Activated naive CD4-positive, alpha-beta T cell treated with anti-CD3 and anti-CD28 coated beads for 36 hours (primary cell): ENCODE results near the gene ZNF773. TPM values are rescaled to one million over a fixed set of nuclear protein-coding genes. Genes with fewer than 3 reads are reported as not detected.
"Not testable (repeated sequence)": the region's sequence is repeated elsewhere in the genome, so short reads cannot be mapped to it uniquely, and the experiment has no call there.

Experiments
- CTCF ChIA-PET: fragments of 350-600 bp; sonication (Branson Sonifier 250); formaldehyde crosslinking; loops from one replicate; lab custom pipeline; 2021; ENCODE audit warnings: antibody characterized with exemption; lab: Charles Lee
- DNase-seq: peaks from one replicate; pipeline ENCODE4 v3.0.0-alpha.2; 2020
- H3K27ac Mint-ChIP-seq: one replicate; pipeline ENCODE4 v1.8.0; 2021; ENCODE audit warnings: mild to moderate bottlenecking, mixed read lengths
- H3K27me3 Mint-ChIP-seq: one replicate; pipeline ENCODE4 v1.8.0; 2021; ENCODE audit warnings: low read depth, mixed read lengths
- H3K36me3 Mint-ChIP-seq: one replicate; pipeline ENCODE4 v1.8.0; 2021; ENCODE audit warnings: low read depth, mixed read lengths
- H3K4me1 Mint-ChIP-seq: one replicate; pipeline ENCODE4 v1.8.0; 2021; ENCODE audit warnings: low read depth, mixed read lengths
- H3K4me3 Mint-ChIP-seq: one replicate; pipeline ENCODE4 v1.8.0; 2021; ENCODE audit warnings: mild to moderate bottlenecking, moderate library complexity, mixed read lengths
- H3K9me3 Mint-ChIP-seq: one replicate; pipeline ENCODE4 v1.8.0; 2021; ENCODE audit warnings: mixed read lengths
- intact Hi-C: fragments of 100-400 bp; cut with micrococcal nuclease; formaldehyde crosslinking; loops from one replicate; pipeline ENCODE4 v1.15.1; 2023
- total RNA-seq, 2 experiments: library from RNA; stranded (reverse); gene quantifications; one replicate each; pipeline ENCODE4 v1.2.3, GENCODE V29; 2021

ZNF773 gene
- total RNA-seq, 2 experiments from 2014 or later = 4.2 to 5.0 TPM

DNA sequence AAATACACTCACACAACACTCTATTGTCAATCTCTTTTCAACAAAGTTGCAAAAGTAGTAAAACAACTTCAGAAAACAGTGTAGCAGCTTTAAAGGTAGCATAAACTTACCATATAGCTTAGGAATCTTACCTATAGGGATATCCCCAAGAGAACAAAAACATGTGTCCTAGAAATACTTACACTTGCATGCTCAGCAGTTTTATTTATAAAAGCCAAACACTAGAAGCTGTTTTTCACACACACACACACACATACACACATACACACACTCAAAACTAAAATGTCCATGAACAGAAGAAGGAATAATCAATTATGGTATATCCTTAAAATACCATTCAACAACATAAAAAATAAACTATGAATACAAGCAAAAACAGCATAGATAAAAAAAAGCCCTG is 11.7 kb downstream of the ZNF773 start:
- Mint-ChIP-seq H3K9me3 (peaks cover 67% of the 10 kb centered on the region), H3K27me3 (no peaks in the 10 kb centered on the region), H3K4me3 (no peak overlapping the region), H3K4me1 (no peaks in the 10 kb centered on the region), H3K27ac (no peak overlapping the region), H3K36me3 (peaks cover 81% of the 10 kb centered on the region)
- no peak for DNase-seq
- CTCF ChIA-PET = no interaction called here
- intact Hi-C loops = no loop called here

DNA sequence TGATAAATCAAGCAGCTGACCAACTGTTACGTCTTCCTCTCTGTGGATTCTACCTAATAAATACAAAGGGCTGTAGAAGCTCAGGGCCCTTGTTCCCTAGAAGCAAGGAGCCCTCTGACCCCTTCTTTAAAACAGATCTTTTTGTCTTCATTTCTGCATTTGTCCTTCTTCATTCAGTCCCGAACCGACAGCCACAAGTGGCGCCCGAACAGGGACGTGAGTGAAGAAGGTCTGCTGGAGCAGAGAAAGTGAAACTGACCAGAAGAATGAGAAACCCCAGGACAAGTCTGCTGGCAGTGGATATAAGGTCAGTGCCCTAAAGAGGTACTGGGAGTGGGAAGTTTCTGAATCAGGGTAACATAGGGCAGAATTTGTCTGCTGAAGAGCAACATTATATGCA is 13.1 kb downstream of the ZNF773 start:
- no peaks in the 10 kb centered on the region for H3K4me1 Mint-ChIP-seq
- H3K36me3 Mint-ChIP-seq = peaks cover 79% of the 10 kb centered on the region
- intact Hi-C loops = no loop called here
- no peak for DNase-seq
- H3K9me3 Mint-ChIP-seq = peaks cover 69% of the 10 kb centered on the region
- no peak overlapping the region for H3K4me3 Mint-ChIP-seq
- H3K27ac Mint-ChIP-seq = no peak overlapping the region
- CTCF ChIA-PET = no interaction called here
- H3K27me3 Mint-ChIP-seq = no peaks in the 10 kb centered on the region

DNA sequence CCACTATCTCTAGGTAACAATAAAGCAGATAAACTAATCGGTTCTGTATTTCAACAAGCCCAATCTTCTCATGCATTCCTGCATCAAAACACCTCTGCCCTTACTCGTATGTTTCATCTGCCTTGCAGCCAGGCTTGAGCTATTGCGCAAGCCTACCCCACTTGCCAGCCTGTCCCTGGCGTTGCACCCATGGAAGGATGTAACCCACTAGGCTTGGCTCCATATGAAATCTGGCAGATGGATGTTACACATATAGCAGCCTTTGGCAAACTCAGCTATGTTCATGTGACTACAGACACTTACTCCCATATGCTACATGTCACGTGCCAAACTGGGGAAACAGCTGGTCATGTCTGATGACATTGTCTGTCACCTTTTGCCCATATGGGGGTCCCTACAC is 15.5 kb downstream of the ZNF773 start:
- no peak overlapping the region for H3K4me3 Mint-ChIP-seq
- no peak for DNase-seq
- H3K36me3 Mint-ChIP-seq = peaks cover 68% of the 10 kb centered on the region
- H3K27me3 Mint-ChIP-seq = no peaks in the 10 kb centered on the region
- H3K4me1 Mint-ChIP-seq = no peaks in the 10 kb centered on the region
- CTCF ChIA-PET = no interaction called here
- H3K9me3 Mint-ChIP-seq = peaks cover 63% of the 10 kb centered on the region
- H3K27ac Mint-ChIP-seq = no peak overlapping the region
- intact Hi-C loops = no loop called here

DNA sequence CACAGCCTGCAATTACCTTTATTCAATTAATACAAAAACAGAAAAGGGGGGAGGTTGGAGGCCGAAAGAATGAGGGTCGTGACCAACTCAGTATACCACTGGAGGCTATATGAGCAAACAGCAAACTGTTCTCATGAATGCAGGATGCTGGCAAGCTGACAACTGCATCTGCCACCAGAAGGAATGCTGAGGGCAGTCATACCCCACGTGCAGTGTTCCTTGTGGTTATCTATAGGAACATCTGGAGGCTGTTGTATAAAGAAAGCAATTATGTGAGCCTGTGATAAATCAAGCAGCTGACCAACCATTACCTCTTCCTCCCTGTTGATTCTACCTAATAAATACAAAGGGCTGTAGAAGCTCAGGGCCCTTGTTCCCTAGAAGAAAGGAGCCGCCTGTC is 18.3 kb downstream of the ZNF773 start:
- DNase-seq, H3K27me3 Mint-ChIP-seq, H3K4me3 Mint-ChIP-seq, H3K4me1 Mint-ChIP-seq, intact Hi-C loops, H3K27ac Mint-ChIP-seq, CTCF ChIA-PET: not testable (repeated sequence)
- Mint-ChIP-seq H3K9me3 (peaks cover 54% of the 10 kb centered on the region), H3K36me3 (peaks cover 62% of the 10 kb centered on the region)

DNA sequence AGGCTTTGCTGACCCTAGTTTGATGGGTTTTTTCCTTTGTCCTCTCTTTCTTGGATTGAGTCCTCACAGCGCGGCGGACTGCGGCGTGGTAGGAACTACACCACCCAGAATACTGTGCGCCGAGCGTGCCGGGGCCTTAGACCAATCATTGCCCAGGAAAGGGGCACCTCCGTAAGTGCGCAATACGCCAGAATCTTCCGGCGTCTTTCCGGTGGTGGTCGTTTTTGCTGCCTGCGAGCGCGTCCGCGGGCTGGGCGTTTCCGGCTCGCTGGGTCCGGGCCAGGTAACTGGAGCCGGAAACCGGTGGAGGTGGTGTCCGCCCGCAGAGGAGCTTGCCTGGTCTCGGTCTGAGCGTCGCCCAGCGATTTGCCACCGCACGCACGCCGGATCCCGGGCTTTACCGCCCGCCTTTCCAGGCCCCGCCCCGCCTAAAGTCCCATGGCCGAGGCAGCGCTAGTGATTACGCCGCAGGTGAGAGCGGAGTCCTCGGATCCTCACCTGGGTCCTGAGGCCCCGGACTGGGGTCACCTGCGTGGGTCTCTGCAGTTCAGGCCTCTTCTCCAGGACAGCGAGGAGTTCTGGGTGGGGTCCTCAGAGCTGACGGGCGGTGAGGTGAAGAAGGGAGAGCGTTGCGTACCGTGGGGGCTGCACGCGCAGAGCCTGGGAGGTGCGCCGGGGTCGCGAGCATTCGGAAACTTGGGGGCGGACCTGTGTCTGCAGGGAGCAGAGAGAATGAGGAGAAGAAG is 27.6 kb downstream of the ZNF773 start, which contains the start of gene ZNF549:
Gene ZNF549 (plus strand): TSS at position 221 of the 746 bp plus-strand sequence. CDS start 218 bp downstream, at position 439.
- H3K27ac Mint-ChIP-seq = peak within 1 kb of the TSS; percentile 70
- peaks cover 40% of the 10 kb centered on the region for H3K9me3 Mint-ChIP-seq
- peak; percentile 91 for DNase-seq

DNA sequence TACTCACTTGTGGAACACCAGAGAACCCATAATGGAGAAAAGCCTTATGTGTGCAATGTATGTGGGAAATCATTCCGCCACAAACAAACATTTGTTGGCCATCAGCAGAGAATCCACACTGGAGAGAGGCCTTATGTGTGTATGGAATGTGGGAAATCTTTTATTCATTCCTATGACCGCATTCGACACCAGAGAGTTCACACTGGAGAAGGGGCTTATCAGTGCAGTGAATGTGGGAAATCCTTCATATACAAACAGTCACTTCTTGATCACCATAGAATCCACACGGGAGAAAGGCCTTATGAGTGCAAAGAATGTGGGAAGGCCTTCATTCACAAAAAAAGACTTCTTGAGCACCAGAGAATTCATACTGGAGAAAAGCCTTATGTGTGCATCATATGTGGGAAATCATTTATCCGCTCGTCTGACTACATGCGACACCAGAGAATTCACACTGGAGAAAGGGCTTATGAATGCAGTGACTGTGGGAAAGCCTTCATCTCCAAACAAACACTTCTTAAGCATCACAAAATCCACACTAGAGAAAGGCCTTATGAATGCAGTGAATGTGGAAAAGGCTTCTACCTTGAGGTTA is 38.3 kb downstream of the ZNF773 start:
- CTCF ChIA-PET = no interaction called here
- Mint-ChIP-seq H3K36me3 (peaks cover 95% of the 10 kb centered on the region), H3K27me3 (no peaks in the 10 kb centered on the region), H3K4me1 (no peaks in the 10 kb centered on the region), H3K4me3 (no peak overlapping the region), H3K27ac (no peak overlapping the region), H3K9me3 (peaks cover 83% of the 10 kb centered on the region)
- intact Hi-C loops = no loop called here
- no peak for DNase-seq

More for the DNA sequence above, 27.6 kb downstream of the ZNF773 start, which contains the start of gene ZNF549:
- H3K4me1 Mint-ChIP-seq = peaks cover 14% of the 10 kb centered on the region
- H3K36me3 Mint-ChIP-seq = peaks cover 48% of the 10 kb centered on the region
- peak within 1 kb of the TSS; percentile 80 for H3K4me3 Mint-ChIP-seq
- intact Hi-C loops = loop anchor here (1.0 kb wide), 6 partner anchors 28 to 655 kb away; partner anchors contain the start of genes ZNF211, ZNF548, ZNF586 and ZNF772
- H3K27me3 Mint-ChIP-seq = no peaks in the 10 kb centered on the region
- CTCF ChIA-PET = no interaction called here

DNA sequence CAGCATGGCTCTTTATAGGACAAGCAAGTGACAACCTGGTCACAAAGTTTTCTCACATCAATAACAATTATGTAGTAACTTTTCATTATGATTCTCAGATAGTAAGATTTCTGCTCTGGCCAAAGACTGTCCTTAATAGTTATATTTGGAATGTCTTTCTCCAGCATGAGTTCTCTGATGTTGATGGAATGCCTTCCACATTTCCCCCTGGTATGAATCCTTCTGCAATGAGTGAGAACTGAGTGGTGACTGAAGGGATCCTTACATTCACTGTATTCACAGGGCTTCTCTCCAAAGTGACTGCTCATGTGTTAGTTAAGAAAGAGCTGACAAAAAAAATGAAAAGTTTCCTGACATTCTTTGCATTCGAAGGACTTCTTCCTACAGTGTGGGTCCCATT is 46.8 kb downstream of the ZNF773 start:
- DNase-seq = no peak
- H3K9me3 Mint-ChIP-seq = peaks cover 73% of the 10 kb centered on the region
- no peaks in the 10 kb centered on the region for H3K4me1 Mint-ChIP-seq
- intact Hi-C loops = no loop called here
- H3K36me3 Mint-ChIP-seq = peaks cover 94% of the 10 kb centered on the region
- no peak overlapping the region for H3K4me3 Mint-ChIP-seq
- CTCF ChIA-PET = no interaction called here
- no peak overlapping the region for H3K27ac Mint-ChIP-seq
- H3K27me3 Mint-ChIP-seq = no peaks in the 10 kb centered on the region

DNA sequence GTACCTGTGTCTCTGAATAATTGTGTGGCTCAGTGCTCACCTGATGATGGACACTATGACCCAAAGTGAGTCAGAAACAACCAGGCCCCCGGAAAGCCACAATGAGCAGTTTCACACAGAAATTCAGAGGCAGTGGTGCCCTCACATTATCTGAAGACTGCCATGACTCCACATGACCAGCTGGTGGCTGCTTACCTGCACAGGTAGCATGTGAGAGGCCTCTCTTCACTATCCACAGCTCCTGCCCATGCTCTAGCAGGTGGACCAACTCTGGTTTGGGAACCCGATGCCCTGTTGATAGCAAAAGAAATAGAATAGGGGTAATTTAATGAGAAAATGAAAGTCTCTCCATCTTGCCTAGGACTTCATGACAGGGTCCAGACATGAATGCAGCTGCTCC is 52.7 kb downstream of the ZNF773 start:
- no peak overlapping the region for H3K27ac Mint-ChIP-seq
- no peaks in the 10 kb centered on the region for H3K27me3 Mint-ChIP-seq
- no peak for DNase-seq
- H3K4me3 Mint-ChIP-seq = no peak overlapping the region
- H3K4me1 Mint-ChIP-seq = no peaks in the 10 kb centered on the region
- peaks cover 97% of the 10 kb centered on the region for H3K36me3 Mint-ChIP-seq
- intact Hi-C loops = no loop called here
- peaks cover 71% of the 10 kb centered on the region for H3K9me3 Mint-ChIP-seq
- CTCF ChIA-PET = interaction anchor here (0.6 kb wide), 1 partner anchor 57 kb away, joined by 3 read pairs; no protein-coding TSS in a partner anchor

DNA sequence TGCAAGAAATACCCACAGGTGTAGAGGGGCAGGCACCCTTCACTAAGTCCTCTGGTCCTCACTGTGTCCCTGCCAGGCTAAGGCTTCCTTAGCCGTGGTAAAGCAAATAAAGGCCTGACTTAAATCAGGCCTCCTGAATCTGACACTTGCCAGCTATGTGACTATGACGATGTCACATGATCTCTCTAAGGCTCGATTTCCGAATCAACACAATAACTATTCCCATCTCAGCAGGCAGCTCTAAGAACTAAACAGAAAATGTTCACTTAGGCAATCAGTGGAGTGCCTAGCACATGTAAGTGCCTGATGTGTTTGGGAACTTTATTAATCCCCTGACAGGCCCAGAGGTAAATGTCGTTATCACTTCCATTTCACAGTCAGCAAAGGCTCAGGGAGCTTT is 57.9 kb downstream of the ZNF773 start:
- Mint-ChIP-seq H3K27ac (no peak overlapping the region), H3K27me3 (no peaks in the 10 kb centered on the region), H3K36me3 (peaks cover 62% of the 10 kb centered on the region), H3K4me1 (peaks cover 25% of the 10 kb centered on the region), H3K9me3 (peaks cover 48% of the 10 kb centered on the region), H3K4me3 (no peak overlapping the region)
- intact Hi-C loops = loop anchor here (2.0 to 5.0 kb wide), 4 partner anchors 21 to 360 kb away; partner anchors contain the start of genes ZNF416, ZNF417, ZNF460 and ZNF773
- no peak for DNase-seq
- CTCF ChIA-PET = interaction anchor here (1.1 kb wide), 1 partner anchor 345 kb away, joined by 3 read pairs; no protein-coding TSS in a partner anchor

Other genes starting within 250 kb of the ZNF773 start
- gene ZNF460, start 219.5 kb upstream of the ZNF773 start, total RNA-seq = 10 to 100 TPM; 61.4 to 63.3 TPM
- gene ZNF543, start 179.5 kb upstream of the ZNF773 start, total RNA-seq = 1 to 10 TPM; 3.2 to 3.5 TPM
- 1 to 10 TPM; 3.3 to 3.6 TPM for gene ZNF304, start 148.7 kb upstream of the ZNF773 start, total RNA-seq
- gene TRAPPC2B, start 136.4 kb upstream of the ZNF773 start, total RNA-seq = 1 to 10 TPM; 3.1 to 3.4 TPM
- gene ZNF547, start 136.4 kb upstream of the ZNF773 start, total RNA-seq = 1 to 10 TPM in 1 of 2 experiments, under 1 TPM in 1; 0.84 to 1.3 TPM
- gene ZNF548, start 110.1 kb upstream of the ZNF773 start, total RNA-seq = 10 to 100 TPM; 11.9 to 13.3 TPM
- 1 to 10 TPM; 4.6 to 6.3 TPM for gene ZNF17, start 88.8 kb upstream of the ZNF773 start, total RNA-seq
- gene ZNF749, start 64.6 kb upstream of the ZNF773 start, total RNA-seq = 1 to 10 TPM; 8.2 to 9.9 TPM
- gene VN1R1, start 42.8 kb upstream of the ZNF773 start, total RNA-seq = under 1 TPM; 0.15 to 0.19 TPM
- 1 to 10 TPM; 6.0 to 8.3 TPM for gene ZNF772, start 22.4 kb upstream of the ZNF773 start, total RNA-seq
- gene ZNF419, start 12.2 kb upstream of the ZNF773 start, total RNA-seq = 1 to 10 TPM; 5.3 to 5.9 TPM
- gene ZNF549, start 27.4 kb downstream of the ZNF773 start, total RNA-seq = 1 to 10 TPM; 1.8 TPM
- gene ZNF550, start 59.9 kb downstream of the ZNF773 start, total RNA-seq = 1 to 10 TPM; 6.6 to 9.3 TPM
- gene ZNF416, start 79.0 kb downstream of the ZNF773 start, total RNA-seq = 1 to 10 TPM; 1.5 to 2.0 TPM
- 1 to 10 TPM; 3.3 to 3.6 TPM for gene ZIK1, start 84.2 kb downstream of the ZNF773 start, total RNA-seq
- gene ZNF530, start 99.9 kb downstream of the ZNF773 start, total RNA-seq = 1 to 10 TPM; 4.0 to 4.4 TPM
- 1 to 10 TPM; 6.9 to 7.0 TPM for gene ZNF134, start 114.3 kb downstream of the ZNF773 start, total RNA-seq
- gene ZNF211, start 133.2 kb downstream of the ZNF773 start, total RNA-seq = 1 to 10 TPM; 5.2 to 5.7 TPM
- gene ZSCAN4, start 169.0 kb downstream of the ZNF773 start, total RNA-seq = not detected
- 1 to 10 TPM; 4.7 to 6.0 TPM for gene ZNF551, start 182.0 kb downstream of the ZNF773 start, total RNA-seq
- gene ZNF154, start 209.3 kb downstream of the ZNF773 start, total RNA-seq = under 1 TPM; 0.64 to 0.69 TPM
- gene ZNF671, start 227.7 kb downstream of the ZNF773 start, total RNA-seq = 1 to 10 TPM; 7.1 to 7.2 TPM
- 10 to 100 TPM in 1 of 2 experiments, 1 to 10 TPM in 1; 9.4 to 10.3 TPM for gene ZNF776, start 246.9 kb downstream of the ZNF773 start, total RNA-seq